Neural cell (in vitro differentiated cells): ENCODE data around the gene VAV2. TPM values are rescaled to one million over a fixed set of nuclear protein-coding genes. Genes with fewer than 3 reads are reported as not detected.

Experiments
- H2AFZ ChIP-seq: fragments of 200-600, 300-800 bp; sonication (generic), shearing (Covaris generic); 2 replicates; pipeline ENCODE4 v1.6.0; 2014; ENCODE audit warnings: low read depth, mild to moderate bottlenecking, antibody characterized with exemption, low read length, moderate library complexity
- H3F3A ChIP-seq: fragments of 200-600 bp; shearing (Covaris generic); 2 replicates; pipeline ENCODE4 v1.6.1; 2016; ENCODE audit warnings: mild to moderate bottlenecking, moderate library complexity, mixed read lengths, antibody characterized with exemption, low read length; ENCODE audit not compliant: insufficient read depth, poor library complexity, severe bottlenecking
- H3K27ac ChIP-seq: fragments of 200-600, 300-800 bp; sonication (generic), shearing (Covaris generic); 2 replicates; pipeline ENCODE4 v1.5.1; 2014; ENCODE audit warnings: mild to moderate bottlenecking, low read length, moderate library complexity
- H3K27me3 ChIP-seq: fragments of 300-800, 200-600 bp; sonication (generic), shearing (Covaris generic); 2 replicates; pipeline ENCODE4 v1.6.0; 2014; ENCODE audit warnings: mild to moderate bottlenecking, low read depth, low read length, moderate library complexity; ENCODE audit not compliant: insufficient read depth
- H3K36me3 ChIP-seq: fragments of 300-800, 200-600 bp; sonication (generic), shearing (Covaris generic); 2 replicates; pipeline ENCODE4 v1.5.1; 2014; ENCODE audit warnings: mild to moderate bottlenecking, antibody characterized with exemption, low read length, moderate library complexity; ENCODE audit not compliant: insufficient read depth
- H3K4me2 ChIP-seq: fragments of 300-800, 200-600 bp; sonication (generic), shearing (Covaris generic); 2 replicates; pipeline ENCODE4 v1.6.0; 2014; ENCODE audit warnings: mild to moderate bottlenecking, low read length
- H3K4me3 ChIP-seq: fragments of 300-800, 200-600 bp; sonication (generic), shearing (Covaris generic); 2 replicates; pipeline ENCODE4 v1.5.1; 2014; ENCODE audit warnings: mild to moderate bottlenecking, low read length, moderate library complexity
- H3K79me2 ChIP-seq: fragments of 200-600 bp; shearing (Covaris generic); replicated peaks from 2 replicates; pipeline ENCODE4 v1.6.0; 2014; ENCODE audit warnings: mild to moderate bottlenecking, low read length, moderate library complexity; ENCODE audit not compliant: insufficient read depth
- H3K9ac ChIP-seq: fragments of 300-800, 200-600 bp; sonication (generic), shearing (Covaris generic); 2 replicates; pipeline ENCODE4 v1.6.1; 2016; ENCODE audit warnings: mild to moderate bottlenecking, low read length, mixed read lengths
- H3K9me2 ChIP-seq: fragments of 200-600 bp; shearing (Covaris generic); 2 replicates; pipeline ENCODE4 v1.6.1; 2016; ENCODE audit warnings: mild to moderate bottlenecking, low read length, mixed read lengths; ENCODE audit not compliant: insufficient read depth
- H3K9me3 ChIP-seq: fragments of 200-600, 300-800 bp; sonication (generic), shearing (Covaris generic); 2 replicates; pipeline ENCODE4 v1.6.1; 2016; ENCODE audit warnings: mild to moderate bottlenecking, mixed run types, low read length, moderate library complexity, mixed read lengths
- H4K20me1 ChIP-seq: fragments of 200-600 bp; shearing (Covaris generic); 2 replicates; pipeline ENCODE4 v1.6.1; 2016; ENCODE audit warnings: mild to moderate bottlenecking, mixed run types; ENCODE audit not compliant: insufficient read depth
- EP300 ChIP-seq: fragments of 450-650 bp; conservative IDR thresholded peaks from 2 replicates; pipeline ENCODE4 v1.6.1; 2014; ENCODE audit warnings: antibody characterized with exemption, mild to moderate bottlenecking, moderate library complexity; ENCODE audit not compliant: poor library complexity, severe bottlenecking
- EZH2 ChIP-seq: fragments of 200-600, 300-800 bp; shearing (Covaris generic), sonication (generic); IDR thresholded peaks from 2 replicates; pipeline ENCODE4 v1.6.1; 2014; ENCODE audit warnings: antibody characterized with exemption, low read length, borderline replicate concordance, mild to moderate bottlenecking; ENCODE audit not compliant: insufficient read depth, poor library complexity, severe bottlenecking
- MXI1 ChIP-seq: fragments of 450-650 bp; conservative IDR thresholded peaks from 2 replicates; pipeline ENCODE4 v1.6.1; 2014; ENCODE audit warnings: antibody characterized with exemption, mild to moderate bottlenecking; ENCODE audit not compliant: poor library complexity, severe bottlenecking
- POLR2AphosphoS5 ChIP-seq: IDR thresholded peaks from 2 replicates; pipeline ENCODE4 v1.6.1; 2012
- RAD21 ChIP-seq: fragments of 450-650 bp; conservative IDR thresholded peaks from 2 replicates; pipeline ENCODE4 v1.6.1; 2014; ENCODE audit warnings: antibody characterized with exemption, mild to moderate bottlenecking, moderate library complexity
- SMC3 ChIP-seq: fragments of 450-650 bp; conservative IDR thresholded peaks from 2 replicates; pipeline ENCODE4 v1.6.1; 2014; ENCODE audit warnings: antibody characterized with exemption, mild to moderate bottlenecking, moderate library complexity; ENCODE audit not compliant: poor library complexity
- TAF1 ChIP-seq: IDR thresholded peaks from 2 replicates; pipeline ENCODE4 v1.6.1; 2012; ENCODE audit warnings: low read depth
- polyA plus RNA-seq: library from polyadenylated mRNA; depleted of rRNA; stranded (reverse); fragments of >200 nt; gene quantifications from 2 replicates; pipeline ENCODE4 v1.2.3, GENCODE V29; 2014
- TF ChIP-seq, protein P1 (sequence below): fragments of 450-650 bp; IDR thresholded peaks from 2 replicates; pipeline ENCODE4 v1.5.1; 2014; ENCODE audit warnings: antibody characterized with exemption, mild to moderate bottlenecking, moderate library complexity; ENCODE audit not compliant: poor library complexity, severe bottlenecking
- TF ChIP-seq, protein P2 (sequence below): IDR thresholded peaks from 2 replicates; pipeline ENCODE4 v1.6.1; 2012; ENCODE audit warnings: borderline replicate concordance

Gene VAV2
- polyA plus RNA-seq, 1 donor from 2014 or later: 35.2 TPM

DNA sequence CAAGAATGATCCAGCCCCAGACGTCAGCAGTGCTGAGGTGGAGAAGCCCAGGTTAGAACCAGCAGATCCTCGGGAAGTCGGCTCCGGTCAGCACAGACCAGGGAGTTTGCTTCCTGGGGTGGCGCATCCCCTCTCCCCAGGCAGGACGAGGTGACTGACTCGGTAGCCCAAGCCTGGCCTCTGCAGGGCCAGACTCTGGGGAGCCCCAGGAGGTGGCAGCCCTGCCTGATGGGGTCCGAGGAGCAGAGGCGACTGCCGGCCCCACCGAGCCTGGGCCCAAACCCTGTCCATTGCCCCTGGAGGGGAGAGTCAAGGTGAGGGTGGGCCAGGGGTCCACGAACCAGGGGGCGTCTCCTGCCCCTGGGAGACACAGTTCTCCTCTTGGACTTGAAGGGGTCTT is 201.1 kb downstream of the VAV2 start:
- Histone ChIP-seq H2AFZ (no peak overlapping the region), H3F3A (no peaks in the 10 kb centered on the region)

GRCh38 chr9:133789778-133790177 is 202.3 kb downstream of the VAV2 start:
- H3K27ac ChIP-seq: no peak overlapping the region

More for the DNA sequence above, 201.1 kb downstream of the VAV2 start:
- no peak overlapping the region for H3K4me2 ChIP-seq
- H3K9me3 ChIP-seq: no peaks in the 10 kb centered on the region
- no peak overlapping the region for H3K4me3 ChIP-seq
- H3K9me2 ChIP-seq: no peaks in the 10 kb centered on the region
- no peaks in the 10 kb centered on the region for H4K20me1 ChIP-seq
- no peaks in the 10 kb centered on the region for H3K79me2 ChIP-seq
- TF ChIP-seq, protein P1, sequence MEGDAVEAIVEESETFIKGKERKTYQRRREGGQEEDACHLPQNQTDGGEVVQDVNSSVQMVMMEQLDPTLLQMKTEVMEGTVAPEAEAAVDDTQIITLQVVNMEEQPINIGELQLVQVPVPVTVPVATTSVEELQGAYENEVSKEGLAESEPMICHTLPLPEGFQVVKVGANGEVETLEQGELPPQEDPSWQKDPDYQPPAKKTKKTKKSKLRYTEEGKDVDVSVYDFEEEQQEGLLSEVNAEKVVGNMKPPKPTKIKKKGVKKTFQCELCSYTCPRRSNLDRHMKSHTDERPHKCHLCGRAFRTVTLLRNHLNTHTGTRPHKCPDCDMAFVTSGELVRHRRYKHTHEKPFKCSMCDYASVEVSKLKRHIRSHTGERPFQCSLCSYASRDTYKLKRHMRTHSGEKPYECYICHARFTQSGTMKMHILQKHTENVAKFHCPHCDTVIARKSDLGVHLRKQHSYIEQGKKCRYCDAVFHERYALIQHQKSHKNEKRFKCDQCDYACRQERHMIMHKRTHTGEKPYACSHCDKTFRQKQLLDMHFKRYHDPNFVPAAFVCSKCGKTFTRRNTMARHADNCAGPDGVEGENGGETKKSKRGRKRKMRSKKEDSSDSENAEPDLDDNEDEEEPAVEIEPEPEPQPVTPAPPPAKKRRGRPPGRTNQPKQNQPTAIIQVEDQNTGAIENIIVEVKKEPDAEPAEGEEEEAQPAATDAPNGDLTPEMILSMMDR: no peak
- TF ChIP-seq RAD21: no peak
- no peak for TF ChIP-seq POLR2AphosphoS5
- TF ChIP-seq EZH2: no peak
- TF ChIP-seq MXI1: no peak
- TF ChIP-seq TAF1: no peak
- TF ChIP-seq EP300: no peak
- H3K27me3 ChIP-seq: no peaks in the 10 kb centered on the region
- no peak overlapping the region for H3K27ac ChIP-seq
- no peaks in the 10 kb centered on the region for H3K36me3 ChIP-seq
- H3K9ac ChIP-seq: no peak overlapping the region

More at GRCh38 chr9:133789778-133790177, 202.3 kb downstream of the VAV2 start:
- Histone ChIP-seq H3F3A (no peaks in the 10 kb centered on the region), H3K27me3 (no peaks in the 10 kb centered on the region), H3K36me3 (no peaks in the 10 kb centered on the region), H3K9ac (no peak overlapping the region), H3K79me2 (no peaks in the 10 kb centered on the region), H3K4me3 (no peak overlapping the region), H3K9me3 (no peaks in the 10 kb centered on the region), H2AFZ (no peak overlapping the region), H3K4me2 (no peak overlapping the region), H3K9me2 (no peaks in the 10 kb centered on the region), H4K20me1 (no peaks in the 10 kb centered on the region)
- TF ChIP-seq EZH2 (no peak), MXI1 (no peak), TAF1 (no peak), RAD21 (no peak), SMC3 (no peak), EP300 (no peak), POLR2AphosphoS5 (no peak)
- TF ChIP-seq, protein P1: no peak
- TF ChIP-seq, protein P2, sequence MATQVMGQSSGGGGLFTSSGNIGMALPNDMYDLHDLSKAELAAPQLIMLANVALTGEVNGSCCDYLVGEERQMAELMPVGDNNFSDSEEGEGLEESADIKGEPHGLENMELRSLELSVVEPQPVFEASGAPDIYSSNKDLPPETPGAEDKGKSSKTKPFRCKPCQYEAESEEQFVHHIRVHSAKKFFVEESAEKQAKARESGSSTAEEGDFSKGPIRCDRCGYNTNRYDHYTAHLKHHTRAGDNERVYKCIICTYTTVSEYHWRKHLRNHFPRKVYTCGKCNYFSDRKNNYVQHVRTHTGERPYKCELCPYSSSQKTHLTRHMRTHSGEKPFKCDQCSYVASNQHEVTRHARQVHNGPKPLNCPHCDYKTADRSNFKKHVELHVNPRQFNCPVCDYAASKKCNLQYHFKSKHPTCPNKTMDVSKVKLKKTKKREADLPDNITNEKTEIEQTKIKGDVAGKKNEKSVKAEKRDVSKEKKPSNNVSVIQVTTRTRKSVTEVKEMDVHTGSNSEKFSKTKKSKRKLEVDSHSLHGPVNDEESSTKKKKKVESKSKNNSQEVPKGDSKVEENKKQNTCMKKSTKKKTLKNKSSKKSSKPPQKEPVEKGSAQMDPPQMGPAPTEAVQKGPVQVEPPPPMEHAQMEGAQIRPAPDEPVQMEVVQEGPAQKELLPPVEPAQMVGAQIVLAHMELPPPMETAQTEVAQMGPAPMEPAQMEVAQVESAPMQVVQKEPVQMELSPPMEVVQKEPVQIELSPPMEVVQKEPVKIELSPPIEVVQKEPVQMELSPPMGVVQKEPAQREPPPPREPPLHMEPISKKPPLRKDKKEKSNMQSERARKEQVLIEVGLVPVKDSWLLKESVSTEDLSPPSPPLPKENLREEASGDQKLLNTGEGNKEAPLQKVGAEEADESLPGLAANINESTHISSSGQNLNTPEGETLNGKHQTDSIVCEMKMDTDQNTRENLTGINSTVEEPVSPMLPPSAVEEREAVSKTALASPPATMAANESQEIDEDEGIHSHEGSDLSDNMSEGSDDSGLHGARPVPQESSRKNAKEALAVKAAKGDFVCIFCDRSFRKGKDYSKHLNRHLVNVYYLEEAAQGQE: no peak
